HK-2 (cell line): ENCODE measurements around the gene CPD.

Experiments used
- DNase-seq: peaks from one replicate; pipeline ENCODE4 v3.0.0-alpha.2; 2018; ENCODE audit not compliant: unreplicated experiment

The CPD gene

DNA sequence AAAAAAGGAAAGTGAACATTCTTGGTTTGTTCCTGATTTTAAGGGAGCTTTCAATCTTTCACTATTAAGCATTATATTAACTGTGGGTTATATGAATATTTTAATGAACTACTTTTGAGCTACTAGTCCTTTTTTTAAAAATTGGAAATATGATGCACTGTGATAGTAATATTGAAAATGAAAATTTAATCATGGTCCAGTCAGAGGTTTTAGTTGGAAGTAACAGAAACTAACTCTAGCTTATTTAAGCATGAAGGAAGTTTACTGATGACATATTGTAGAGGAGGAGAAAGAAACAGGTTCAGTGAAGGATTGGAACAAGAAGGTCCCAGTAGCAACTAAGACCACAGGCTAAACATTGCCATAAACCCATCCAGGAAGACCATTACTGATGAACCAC, 24.0 kb upstream of the CPD start:
- no peak for DNase-seq

DNA sequence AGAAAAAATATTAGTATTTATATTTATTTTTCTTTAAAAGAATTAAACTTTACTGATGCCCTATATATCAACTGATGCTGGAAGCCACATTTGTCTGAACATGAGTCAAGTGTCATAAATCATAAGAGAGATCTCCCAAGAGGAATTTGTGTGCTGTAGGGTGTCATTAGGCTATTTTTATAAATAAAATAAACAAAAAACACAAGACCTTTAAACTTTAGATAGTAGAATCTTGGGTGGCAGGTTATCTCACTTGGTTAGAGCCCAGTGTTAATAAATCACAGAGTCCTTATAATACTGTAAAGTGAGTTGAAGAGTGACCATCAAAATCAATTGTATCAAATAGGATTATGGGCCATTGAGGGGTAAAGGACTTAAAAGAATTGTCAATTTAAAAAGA, 21.3 kb upstream of the CPD start:
- no peak for DNase-seq

DNA sequence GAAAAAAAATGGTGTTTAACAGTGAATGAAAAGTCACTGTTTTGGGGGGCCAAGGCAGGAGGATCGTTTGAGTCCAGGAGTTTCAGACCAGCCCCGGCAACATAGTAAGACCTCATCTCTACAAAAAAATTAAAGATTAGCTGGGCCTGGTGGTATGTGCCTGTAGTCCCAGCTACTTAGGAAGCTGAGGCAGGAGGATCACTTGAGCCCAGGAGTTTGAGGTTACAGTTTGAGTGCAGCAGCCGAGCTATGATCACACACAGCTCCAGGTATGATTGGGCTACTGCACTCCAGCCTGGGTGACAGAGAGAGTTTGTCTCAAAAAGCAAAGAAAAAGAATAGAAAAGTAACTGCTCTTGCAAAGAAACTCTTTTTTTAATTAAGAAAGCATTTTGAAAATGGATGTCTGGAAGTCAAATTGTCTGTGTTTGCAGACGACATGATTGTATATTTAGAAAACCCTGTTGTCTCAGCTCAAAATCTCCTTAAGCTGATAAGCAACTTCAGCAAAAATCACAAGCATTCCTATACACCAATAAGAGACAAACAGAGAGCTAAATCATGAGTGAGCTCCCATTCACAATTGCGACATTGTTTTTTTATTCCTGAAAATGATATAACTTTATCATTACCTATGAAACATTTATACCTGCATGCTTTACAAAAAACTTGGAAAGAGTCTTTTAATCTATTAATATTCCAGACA, 20.5 kb upstream of the CPD start:
- DNase-seq: no peak

DNA sequence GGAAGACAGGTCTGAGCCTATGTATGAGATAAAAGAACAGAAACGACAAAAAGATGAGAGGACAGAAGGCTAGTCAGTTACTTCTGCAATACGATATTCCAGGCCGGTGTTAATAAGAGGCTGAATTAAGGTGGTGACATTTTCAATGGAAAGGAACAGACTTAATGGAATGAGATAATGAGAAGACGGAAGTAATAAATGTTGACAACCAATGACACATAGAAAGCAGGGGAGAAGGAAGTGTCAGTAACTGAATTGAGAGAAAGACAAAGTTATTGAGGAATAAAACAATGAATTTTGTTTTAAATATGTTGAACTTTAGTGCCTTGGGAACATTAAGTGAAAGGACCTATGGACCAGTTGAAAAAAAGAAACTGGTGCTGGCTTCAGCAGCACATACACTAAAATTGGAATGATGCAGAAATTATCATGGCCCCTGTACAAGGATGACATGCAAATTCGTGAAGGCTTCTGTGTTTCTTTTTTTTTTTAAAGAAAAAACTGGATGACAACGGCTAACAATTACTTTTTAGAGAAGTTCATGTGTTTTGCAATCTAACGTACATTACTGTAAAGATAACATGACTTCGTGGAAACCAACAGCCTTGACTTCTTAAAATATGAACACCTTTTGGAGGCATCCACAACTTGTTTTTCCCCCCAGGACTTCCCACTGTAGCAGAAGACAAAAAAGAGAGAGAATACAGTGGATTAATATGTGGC, 18.5 kb upstream of the CPD start:
- DNase-seq: no peak

DNA sequence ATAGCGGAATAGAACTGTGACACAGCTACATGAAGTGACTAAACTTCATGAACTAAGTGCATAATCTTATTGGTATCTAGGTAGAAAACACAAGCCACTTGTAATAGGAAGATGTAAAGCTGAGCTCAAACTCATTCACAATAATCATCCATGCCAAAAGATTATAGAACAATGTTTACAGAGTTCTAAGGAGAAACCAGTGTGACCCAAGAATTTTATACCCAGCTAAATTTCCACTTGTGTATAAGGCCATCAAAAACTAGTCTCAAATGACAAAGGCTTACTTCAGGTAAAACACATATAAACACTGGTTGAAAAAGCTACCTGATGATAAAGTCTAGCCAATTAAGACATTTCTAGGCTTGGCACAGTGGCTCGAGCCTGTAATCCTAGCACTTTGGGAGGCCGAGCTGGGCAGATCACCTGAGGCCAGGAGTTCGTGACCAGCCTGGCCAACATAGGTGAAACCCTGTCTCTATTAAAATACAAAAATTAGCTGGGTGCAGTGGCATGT, 16.9 kb upstream of the CPD start:
- no peak for DNase-seq

DNA sequence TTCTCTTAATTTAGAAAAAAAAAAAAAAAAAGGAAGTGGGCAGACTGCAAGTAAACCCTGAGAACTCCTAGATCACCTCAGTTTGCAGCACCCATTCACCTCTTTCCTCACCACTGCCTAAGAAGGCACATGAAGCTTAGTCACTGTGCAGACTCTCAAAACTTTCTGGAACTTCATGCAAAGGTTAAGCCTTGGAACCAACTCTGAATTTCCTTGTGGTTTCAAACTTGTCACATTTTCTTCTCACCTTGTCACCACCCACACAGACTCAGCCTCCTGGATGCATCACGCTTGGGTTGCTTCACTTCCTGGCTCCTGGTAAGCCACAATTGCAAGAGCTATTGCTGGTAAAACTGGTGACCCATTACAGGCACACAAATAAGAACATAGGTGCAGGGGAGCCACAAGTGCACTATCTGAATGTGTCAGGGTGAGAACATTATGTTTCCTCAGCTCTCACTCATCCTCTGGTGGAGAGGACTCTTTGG, 15.0 kb upstream of the CPD start:
- peak; percentile 88 for DNase-seq

DNA sequence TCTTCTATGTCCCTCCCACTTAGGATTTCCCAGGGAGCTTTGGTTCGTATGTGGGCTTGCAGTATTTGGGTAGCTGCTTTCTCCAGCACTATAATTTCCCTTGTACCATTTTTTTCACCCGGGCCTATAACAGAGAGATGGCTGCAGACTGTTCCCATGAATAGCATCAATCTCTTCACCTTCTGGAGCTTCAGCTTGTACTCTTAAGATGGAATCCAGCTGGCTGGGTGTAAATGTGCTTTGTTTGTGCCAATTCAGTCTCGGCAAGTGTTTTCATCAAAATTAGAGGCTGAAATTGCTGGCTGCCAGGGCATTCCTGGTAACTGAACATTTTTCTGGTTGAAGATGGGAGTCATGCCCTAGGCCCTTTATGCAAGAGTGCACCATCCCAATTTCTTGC, 12.2 kb upstream of the CPD start:
- DNase-seq: no peak

DNA sequence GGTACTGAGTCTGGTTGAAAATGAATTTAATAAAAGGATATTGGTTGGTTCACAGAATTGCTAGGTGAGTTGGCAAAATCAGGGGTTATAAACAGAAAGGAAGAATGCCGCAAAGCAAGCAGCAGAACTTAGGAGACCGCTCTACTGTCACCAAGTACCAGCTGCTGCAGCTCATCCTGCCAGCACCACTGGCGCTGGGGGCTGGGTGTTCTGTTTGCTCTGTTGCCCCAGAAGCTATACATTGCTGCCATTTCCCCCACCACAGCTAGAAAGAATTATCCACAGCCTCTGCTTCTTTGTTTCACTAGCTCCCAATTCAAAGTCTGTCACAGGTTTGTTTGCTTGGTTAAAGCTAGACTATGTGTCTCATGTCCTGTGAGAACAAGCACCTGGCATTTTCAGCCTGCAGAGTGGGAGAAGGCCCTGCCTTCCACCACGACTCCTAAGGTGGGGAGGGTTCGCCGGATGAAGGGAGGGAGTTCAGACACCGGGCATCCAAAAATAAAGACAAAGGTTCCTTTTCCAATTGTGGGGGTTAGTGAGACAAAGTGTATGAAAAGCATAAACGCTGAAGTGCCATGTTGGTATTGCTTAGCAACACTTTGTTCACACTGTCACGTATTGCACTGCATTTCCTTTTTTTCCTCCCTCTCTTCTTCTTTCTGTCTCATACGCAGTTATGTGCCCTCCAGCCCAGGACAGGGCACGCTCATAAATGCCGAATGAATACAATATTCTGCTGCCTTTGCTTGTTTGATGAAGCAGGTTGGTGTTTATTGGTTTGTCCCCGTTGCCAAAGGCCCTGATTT, 9.6 kb upstream of the CPD start:
- no peak for DNase-seq

DNA sequence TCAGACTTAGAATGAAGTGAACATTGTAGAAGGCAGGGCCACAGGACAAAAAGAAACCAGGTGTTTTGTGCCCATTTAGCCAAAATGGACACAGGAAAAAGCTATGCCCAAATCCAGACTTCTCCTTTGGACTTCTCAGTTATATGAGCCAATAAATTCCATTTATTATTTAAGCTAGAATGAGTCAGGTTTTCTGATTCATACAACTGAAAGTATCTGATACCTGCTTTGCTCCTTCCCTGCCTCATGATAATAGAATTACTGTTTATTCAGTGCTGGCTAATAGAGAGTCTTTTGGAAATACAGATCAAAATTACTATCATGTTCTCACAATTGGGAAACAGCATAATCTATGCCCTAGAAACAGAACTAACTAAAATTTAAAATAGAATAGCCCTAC, 8.7 kb upstream of the CPD start:
- no peak for DNase-seq

DNA sequence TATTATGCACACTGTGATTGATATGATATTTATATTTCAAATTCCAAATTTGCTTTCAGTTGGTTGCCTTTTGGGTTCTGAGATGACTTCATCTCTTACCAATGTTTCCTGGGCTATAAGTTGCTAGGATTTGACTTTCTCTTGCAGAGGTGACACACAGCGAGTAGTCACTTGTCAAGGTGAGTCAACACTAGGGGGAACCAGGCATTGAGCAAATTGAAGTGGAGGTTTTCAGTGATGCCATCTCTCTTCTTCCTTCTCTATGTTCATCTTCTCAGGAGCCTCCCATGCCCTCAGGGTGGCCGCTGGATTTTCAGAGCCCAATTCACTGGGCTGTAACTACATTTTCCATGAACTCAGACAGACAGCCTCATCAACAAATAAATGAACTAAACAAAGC, 6.0 kb upstream of the CPD start:
- peak; percentile 24 for DNase-seq

DNA sequence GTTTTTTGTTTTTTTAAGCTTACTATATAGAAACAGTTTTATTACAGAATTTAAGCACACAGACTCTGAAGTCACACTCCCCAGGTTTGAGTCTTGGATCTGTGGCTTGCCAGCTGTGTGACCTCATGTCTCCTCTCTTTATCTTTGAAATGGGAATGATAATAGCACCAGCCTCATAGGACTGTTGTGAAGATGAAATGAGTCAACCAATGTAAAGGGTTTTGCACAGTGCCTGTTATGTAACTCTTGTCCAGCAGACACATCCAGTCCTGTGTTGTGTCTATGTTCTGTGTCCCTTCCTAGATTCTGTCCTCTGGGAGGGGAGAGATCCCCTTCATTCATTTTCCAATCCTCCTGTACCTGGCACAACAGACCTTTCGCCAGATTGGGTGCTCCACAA, 3.1 kb upstream of the CPD start:
- DNase-seq: no peak

DNA sequence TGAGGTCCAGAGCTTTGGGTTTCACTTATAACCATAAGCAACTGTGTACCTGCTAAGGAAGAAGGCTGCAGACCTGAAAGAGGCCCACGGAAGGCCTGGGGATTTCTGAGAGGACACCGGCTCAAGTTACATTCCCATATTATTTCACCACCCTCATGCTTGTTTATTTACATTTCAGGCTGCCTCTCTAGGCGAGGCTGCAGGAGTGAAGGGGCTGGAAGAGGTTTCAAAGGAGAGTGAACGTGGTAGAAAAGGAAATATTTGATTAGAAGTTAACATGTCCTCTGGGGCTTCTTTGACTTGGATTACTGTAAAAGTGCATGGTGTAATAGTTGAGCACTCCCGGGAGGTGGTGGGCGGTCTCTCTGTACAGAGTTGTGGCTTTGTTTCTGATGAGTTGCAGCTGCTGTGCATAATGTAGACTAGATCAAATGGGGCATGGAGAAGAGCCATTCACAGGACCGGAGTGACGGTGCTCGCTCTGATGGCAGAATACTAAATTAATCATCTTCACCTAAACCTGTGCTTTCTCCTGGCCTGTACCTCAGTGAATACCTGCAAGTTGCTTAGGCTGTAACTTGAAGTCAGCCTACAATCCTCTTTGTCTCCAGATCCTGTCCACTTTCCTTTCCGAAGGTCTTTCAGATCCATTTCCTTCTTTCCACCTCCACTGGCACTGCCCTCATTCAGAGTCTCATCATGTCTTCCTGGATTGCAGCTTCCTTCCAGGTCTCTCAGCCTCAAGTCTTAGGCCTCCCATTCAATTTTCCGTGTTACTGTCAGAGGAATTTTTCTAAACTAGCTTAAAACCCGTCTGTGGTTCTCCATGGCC, 1.9 kb upstream of the CPD start:
- DNase-seq: peak; percentile 33

DNA sequence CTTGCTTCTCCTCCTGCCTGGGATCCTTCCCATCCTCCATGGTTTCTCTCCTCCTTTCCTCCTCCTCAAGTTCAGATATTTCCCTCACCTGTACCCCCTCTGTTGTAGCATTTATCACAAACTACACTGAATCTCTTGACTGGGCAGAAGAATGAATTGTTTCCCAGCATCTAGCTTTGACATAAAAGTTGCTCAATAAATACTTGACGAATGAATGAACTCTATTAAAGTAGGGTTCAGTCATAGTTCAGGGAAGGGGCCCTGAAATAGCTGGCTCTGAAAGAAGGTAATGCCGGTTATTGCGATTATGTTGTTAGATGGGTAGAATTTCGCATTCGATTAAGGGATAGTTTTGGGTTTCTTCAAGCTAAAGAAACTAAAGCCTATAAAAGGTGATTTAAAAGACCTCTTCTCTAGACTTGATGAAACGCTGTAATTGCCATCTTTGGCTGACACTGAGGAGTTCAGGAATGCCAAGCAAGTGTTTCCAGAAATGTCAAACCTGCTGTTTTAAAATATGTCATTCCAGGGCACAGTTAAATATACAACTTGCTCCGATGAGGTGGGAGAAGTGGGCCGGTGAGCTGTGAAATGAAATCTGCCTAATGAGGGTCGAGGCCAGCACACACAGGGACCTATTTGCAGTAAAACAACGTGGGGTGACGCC, 1.0 kb upstream of the CPD start:
- DNase-seq: no peak

DNA sequence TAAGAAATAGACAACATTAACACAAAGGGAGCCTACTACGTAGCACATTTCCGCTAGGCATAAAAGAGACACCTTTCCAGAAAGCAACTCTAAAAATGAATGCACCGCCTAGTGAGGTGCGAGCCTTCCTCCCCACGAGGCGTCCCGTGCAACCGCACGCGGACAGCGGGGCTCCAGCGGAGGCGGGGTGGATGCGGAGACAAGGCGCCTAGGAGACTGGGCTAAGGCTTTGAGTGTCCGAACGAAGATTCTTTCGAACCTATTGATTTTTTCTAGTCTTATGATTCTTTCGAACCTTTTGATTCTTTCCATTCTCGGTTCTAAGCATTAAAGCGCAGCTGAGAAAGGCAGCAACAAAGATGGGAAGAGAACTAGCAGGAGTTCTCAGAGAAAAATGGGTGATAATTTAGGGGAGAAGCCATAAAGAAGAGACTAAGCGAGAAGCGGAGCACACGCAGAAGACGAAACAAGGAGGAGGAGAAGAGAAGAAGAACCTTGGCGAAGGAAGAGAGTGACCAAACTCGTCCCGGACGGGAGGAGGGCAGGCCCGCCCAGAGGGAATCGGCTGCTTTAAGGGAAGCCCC, 394 bp upstream of the CPD start:
- DNase-seq: peak; percentile 41

DNA sequence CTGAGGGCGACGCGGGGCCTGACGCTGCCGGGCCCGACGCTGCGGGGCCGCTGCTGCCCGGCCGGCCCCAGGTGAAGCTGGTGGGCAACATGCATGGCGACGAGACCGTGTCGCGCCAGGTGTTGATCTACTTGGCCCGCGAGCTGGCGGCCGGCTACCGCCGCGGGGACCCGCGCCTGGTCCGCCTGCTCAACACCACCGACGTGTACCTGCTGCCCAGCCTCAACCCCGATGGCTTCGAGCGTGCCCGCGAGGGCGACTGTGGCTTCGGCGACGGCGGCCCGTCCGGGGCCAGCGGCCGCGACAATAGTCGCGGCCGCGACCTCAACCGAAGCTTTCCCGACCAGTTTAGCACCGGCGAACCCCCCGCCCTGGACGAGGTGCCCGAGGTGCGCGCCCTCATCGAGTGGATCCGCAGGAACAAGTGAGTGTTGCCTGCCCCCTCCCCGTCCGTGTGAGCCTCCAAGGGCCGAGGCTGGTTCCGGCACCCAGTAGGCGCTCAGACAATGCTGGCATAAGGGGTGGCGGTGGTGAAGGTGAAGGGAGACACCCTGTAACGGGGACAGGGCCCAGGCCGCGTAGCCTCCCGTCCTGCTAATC, 676 bp downstream of the CPD start:
- peak; percentile 35 for DNase-seq

DNA sequence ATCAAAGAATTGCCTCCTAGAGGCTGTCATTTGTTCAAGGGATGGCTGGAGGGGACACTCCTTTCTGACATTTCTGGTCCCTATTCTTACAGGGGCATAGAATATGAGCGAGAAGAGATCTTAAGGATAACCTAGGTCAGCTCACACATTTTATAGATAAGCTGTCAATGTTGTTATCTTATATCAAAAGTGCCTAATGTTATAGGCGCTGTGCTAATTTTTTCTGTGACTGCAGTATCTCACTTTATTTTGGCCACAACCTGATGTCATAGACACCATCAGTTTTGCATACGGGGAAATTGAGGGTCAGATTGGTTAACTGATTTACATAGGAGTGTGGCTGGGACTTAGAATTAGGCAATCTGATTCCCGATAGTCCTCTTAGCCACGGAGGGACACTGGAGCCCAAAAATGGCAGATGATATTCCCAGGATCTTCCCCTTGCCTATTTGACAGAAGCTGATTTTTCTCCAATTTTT, 1.2 kb downstream of the CPD start:
- DNase-seq: no peak

DNA sequence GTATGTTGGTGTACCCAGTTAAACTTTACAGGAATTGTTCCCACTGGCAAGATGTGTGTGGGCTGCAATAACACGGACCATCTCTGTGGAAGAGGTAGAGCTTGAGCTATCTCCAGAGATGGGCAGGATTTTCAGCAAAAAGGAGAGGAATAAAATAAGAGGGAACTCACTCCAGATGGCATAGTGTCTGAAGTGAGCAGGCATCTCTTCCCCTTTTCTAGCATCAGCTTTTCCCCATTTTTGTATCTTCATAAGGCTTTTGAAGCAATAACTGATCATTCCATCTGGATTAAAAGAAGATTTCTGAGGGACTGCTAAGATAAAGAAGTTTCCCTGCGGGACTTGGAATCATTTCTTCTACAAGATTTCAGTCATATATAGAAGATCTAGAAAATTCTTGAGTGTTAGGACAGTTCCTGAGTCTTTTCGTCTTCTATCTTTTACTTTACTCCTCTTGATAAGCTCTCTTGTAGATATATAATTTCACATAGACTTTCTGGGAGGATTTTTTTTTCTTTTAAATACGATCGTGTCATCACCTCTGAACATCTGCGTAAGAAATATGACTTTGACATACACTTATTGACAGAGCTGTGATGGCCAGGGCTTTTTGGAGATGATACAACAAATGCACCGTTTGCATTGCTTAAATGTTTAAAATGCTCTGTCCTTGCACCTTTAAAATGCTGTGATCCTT, 2.1 kb downstream of the CPD start:
- no peak for DNase-seq

DNA sequence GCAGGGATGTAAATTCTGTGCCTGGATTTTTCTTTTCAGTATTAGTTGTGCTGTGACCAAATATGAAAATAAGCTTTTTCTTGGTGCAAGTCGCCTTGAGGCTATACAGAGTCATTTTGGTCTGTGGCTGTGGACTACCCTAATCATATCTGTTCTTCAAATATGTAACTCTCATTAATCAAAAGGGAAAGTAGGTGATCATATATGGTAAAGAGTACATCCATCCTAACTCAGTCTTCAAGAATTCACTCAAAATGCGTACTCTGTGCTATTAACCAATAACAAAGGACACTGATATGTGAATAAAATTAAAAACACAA, 2.6 kb downstream of the CPD start:
- DNase-seq: no peak

DNA sequence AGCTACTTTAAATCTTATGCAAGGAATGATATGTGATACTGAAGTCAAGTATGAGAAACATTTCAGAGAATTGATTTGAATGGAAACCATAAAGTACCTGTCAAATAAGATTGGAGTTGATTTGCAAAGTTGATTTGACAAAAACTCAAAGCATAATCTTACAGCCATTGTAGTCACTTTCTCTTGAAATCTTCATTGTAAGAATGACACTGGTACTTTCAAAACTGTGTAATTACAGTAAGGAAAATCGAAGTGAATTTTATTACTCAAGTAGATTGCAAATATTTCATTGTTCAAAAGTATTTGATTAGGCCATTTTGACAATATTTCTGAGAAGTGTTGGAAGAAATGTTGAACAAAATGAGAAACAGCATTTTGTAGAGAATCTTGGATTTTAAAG, 3.6 kb downstream of the CPD start:
- no peak for DNase-seq
